Fibroblast of the aortic adventitia (primary cell): Measurements from ENCODE around the gene OTOA. TPM values are rescaled to one million over a fixed set of nuclear protein-coding genes. Genes with fewer than 3 reads are reported as not detected.
"Not testable (repeated sequence)": the region's sequence is repeated elsewhere in the genome, so short reads cannot be mapped to it uniquely, and the experiment has no call there.

Source experiments
- DNase-seq: peaks from one replicate; pipeline ENCODE4 v3.0.0-alpha.2; 2010; ENCODE audit warnings: low read depth
- H3K4me3 ChIP-seq: 2 replicates; pipeline ENCODE4 v1.5.1; 2011; ENCODE audit warnings: low read depth, mild to moderate bottlenecking, control low read depth, low read length, moderate library complexity
- total RNA-seq: library from RNA; depleted of rRNA; stranded (reverse); fragments of >200 nt; gene quantifications from 2 replicates; pipeline ENCODE4 v1.2.3, GENCODE V29; 2012; ENCODE audit warnings: low replicate concordance
- TF ChIP-seq, protein P1 (sequence below): IDR thresholded peaks from 2 replicates; pipeline ENCODE4 v1.5.1; 2011; ENCODE audit warnings: mild to moderate bottlenecking, low read length, control low read depth, inconsistent platforms; ENCODE audit not compliant: insufficient read depth

The OTOA gene
- total RNA-seq, 1 donor, result 0.09 TPM

DNA sequence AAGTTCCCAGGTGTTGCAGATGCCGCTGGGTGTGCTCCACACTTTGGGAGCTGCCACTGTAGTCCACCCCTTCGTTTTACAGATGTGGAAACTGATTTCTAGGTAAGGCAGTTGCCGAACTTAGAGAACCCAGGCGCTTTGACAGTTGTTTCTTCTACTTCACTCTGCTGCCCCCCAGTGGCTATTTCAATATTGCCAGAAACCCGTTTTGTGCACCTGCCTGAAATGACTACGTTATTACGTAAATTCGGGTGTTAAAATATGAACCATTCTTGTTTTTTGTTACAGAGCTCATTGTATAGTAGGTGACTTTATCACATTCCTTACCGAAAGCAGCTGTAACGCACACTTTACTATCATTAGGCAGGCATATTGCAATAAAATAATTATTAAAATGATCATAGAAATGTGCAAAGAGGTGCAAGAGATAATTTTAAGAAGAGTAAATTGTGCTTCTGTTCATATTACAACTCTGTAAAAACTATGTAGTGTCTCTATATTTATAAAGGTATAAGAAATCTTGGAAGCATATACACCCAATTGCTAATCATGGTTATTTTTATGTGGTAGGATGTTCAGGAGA lies 44.9 kb downstream of the OTOA start:
- peak; percentile 79 for DNase-seq
- no peak overlapping the region for H3K4me3 ChIP-seq
- TF ChIP-seq, protein P1, sequence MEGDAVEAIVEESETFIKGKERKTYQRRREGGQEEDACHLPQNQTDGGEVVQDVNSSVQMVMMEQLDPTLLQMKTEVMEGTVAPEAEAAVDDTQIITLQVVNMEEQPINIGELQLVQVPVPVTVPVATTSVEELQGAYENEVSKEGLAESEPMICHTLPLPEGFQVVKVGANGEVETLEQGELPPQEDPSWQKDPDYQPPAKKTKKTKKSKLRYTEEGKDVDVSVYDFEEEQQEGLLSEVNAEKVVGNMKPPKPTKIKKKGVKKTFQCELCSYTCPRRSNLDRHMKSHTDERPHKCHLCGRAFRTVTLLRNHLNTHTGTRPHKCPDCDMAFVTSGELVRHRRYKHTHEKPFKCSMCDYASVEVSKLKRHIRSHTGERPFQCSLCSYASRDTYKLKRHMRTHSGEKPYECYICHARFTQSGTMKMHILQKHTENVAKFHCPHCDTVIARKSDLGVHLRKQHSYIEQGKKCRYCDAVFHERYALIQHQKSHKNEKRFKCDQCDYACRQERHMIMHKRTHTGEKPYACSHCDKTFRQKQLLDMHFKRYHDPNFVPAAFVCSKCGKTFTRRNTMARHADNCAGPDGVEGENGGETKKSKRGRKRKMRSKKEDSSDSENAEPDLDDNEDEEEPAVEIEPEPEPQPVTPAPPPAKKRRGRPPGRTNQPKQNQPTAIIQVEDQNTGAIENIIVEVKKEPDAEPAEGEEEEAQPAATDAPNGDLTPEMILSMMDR, result peak; percentile 85

DNA sequence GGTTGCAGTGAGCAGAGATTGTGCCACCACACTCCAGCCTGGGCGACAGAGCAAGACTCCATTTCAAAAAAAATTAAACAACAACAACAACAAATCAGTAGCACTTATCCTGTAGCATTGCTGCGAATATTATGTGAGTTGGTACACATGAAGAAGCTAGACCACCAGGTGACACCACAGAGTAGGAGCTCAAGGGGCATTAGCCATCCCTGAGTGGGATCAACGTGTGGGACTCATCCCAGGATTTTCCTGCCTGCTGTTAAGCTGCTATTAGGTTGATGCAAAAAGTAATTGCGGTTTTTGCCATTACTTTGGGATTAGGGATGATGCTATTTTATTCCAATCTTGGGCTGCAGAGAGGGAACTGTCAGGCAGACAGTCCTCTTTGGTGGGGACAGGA lies 47.2 kb downstream of the OTOA start:
- TF ChIP-seq, protein P1, result no peak
- H3K4me3 ChIP-seq, result no peak overlapping the region
- no peak for DNase-seq

DNA sequence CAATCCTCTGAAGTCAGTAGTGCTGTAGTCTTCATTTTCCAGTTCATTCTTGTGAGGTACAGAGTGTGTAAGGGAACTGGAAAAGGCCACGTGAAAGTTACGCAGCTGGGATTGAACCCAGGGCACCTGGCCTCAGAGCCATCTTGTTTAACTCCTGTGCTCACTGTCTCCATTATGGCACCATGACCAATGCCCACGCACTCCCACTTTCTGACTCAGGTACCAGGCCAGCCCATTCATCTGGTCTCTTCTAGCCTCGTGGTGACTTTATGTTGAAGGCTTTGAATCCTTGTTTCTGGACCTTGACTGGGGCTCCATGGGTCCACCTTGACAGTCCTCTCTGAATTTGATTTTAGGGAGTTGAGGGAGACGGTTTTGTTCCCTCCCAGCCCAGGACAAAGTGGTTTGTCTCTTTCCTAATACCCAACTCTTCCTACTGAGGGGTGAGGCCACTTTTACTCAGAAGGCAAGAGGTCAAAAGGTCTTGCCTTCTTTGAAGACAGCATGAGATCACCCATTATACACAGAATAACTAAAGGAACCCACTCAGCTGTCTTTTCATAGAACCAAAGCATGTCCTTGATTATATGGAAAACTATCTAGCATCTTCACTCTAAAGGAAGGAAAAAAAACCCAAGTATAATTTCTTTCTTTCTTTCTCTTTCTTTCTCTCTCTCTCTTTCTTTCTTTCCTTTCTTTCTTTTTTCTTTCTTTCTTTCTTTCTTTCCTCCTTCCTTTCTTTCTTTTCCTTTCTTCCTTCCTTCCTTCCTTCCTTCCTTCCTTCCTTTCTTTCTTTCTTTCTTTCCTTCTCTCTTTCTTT lies 50.0 kb downstream of the OTOA start:
- H3K4me3 ChIP-seq, result no peak overlapping the region
- TF ChIP-seq, protein P1, result no peak
- DNase-seq, result no peak

DNA sequence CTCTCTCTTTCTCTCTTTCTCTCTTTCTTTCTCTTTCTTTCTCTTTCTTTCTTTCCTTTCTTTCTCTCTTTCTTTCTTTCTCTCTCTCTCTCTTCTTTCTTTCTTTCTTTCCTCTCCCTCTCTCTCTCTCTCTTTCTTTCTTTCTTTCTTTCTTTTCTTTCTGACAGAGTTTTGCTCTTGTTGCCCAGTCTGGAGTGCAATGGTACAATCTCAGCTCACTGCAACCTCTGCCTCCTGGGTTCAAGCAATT lies 50.5 kb downstream of the OTOA start:
- DNase-seq, H3K4me3 ChIP-seq: not testable (repeated sequence)

DNA sequence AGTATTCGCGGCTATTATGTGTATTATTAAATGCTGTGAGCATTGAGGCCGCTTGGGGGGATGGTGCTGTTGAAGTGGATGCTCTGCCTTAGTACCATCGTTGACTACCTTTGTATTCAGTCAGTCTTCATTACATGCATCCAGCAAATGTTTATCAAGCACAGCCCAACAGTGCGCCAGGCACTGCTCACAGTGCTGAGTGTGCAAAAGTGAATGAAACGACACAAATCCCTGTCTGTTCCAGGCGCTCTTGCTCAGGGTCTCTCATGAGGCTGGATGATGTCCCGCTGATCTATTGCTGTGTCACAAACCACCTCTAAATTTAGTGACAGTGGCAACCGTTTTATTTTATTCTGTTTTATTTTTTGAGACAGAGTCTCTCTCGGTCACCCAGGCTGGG lies 53.8 kb downstream of the OTOA start:
- no peak overlapping the region for H3K4me3 ChIP-seq
- DNase-seq, result no peak
- TF ChIP-seq, protein P1, result no peak

DNA sequence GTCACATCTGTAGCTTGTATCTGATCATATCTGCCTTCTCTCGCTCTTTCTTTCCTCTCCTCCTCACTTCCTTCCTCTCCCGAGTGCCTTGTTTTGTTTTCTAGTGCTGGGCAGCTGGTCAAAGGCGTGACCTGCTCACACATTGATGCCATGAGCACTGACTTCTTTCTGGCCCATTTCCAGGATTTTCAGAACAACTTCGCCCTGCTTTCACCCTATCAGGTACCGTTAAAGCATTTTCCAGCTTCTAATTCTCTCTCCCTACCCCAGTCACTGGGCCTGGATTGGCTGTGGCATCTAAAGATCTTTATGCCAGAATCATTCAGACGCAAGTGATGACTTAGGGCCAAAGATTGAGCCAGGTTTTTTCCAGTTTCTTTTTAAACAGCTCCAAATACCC lies 55.5 kb downstream of the OTOA start:
- DNase-seq, result peak; percentile 32
- TF ChIP-seq, protein P1, result no peak
- no peak overlapping the region for H3K4me3 ChIP-seq

DNA sequence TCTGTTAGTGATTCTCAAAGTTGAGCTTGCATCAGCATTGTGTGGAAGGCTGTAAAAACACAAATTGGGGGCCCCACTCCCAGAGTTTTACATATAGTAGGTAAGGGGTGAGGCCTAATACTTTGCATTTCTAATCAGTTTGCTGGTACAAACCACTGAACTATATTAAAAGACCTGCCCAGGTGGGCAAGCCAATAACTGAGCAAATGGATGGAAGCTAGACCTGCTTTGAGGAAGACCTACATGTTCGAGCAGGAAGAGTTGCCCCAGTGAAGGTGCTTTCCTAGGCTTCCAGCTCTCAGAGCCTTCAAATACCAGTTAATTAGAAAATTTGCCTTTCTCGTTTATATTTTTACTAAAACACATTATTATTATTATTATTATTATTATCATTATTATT lies 56.8 kb downstream of the OTOA start:
- TF ChIP-seq, protein P1, result no peak
- H3K4me3 ChIP-seq, result no peak overlapping the region
- no peak for DNase-seq
